Neuronal stem cell (in vitro differentiated cells): ENCODE data around the gene TACR3.
"Not testable (repeated sequence)": the region's sequence is repeated elsewhere in the genome, so short reads cannot be mapped to it uniquely, and the experiment has no call there.

Source experiments
- DNase-seq: peaks from one replicate; pipeline ENCODE4 v3.0.0-alpha.2; 2013; ENCODE audit warnings: low spot score
- H2AFZ ChIP-seq: one replicate; pipeline ENCODE4 v1.6.1; 2013; ENCODE audit warnings: mild to moderate bottlenecking, low read length, inconsistent platforms
- H2AK5ac ChIP-seq: 2 replicates; pipeline ENCODE4 v1.6.1; 2013; ENCODE audit warnings: low read depth, mild to moderate bottlenecking, inconsistent platforms, low read length, moderate library complexity, mixed read lengths
- H2BK120ac ChIP-seq: 2 replicates; pipeline ENCODE4 v1.6.1; 2013; ENCODE audit warnings: low read depth, mild to moderate bottlenecking, inconsistent platforms, low read length, moderate library complexity, mixed read lengths
- H2BK12ac ChIP-seq: one replicate; pipeline ENCODE4 v1.6.1; 2013; ENCODE audit warnings: low read length, inconsistent platforms
- H2BK15ac ChIP-seq: 2 replicates; pipeline ENCODE4 v1.6.1; 2013; ENCODE audit warnings: mild to moderate bottlenecking, low read length, inconsistent platforms, mixed read lengths
- H2BK5ac ChIP-seq: one replicate; pipeline ENCODE4 v1.6.1; 2013; ENCODE audit warnings: inconsistent platforms, mild to moderate bottlenecking, low read length, moderate library complexity
- H3K14ac ChIP-seq: one replicate; pipeline ENCODE4 v1.6.1; 2013; ENCODE audit warnings: low read length, inconsistent platforms
- H3K18ac ChIP-seq: 2 replicates; pipeline ENCODE4 v1.6.1; 2013; ENCODE audit warnings: low read length, inconsistent platforms
- H3K23ac ChIP-seq: 2 replicates; pipeline ENCODE4 v1.6.1; 2013; ENCODE audit warnings: low read depth, mild to moderate bottlenecking, mixed read lengths, low read length, inconsistent platforms; ENCODE audit not compliant: poor library complexity
- H3K27ac ChIP-seq: replicated peaks from 3 replicates; pipeline ENCODE4 v1.5.1; 2013; ENCODE audit warnings: low read length, inconsistent platforms
- H3K27me3 ChIP-seq, 3 experiments: 2 replicates each; pipeline ENCODE4 v1.6.1; 2013; ENCODE audit warnings: low read length in 3 of 3, mild to moderate bottlenecking in 2 of 3, inconsistent platforms in 1 of 3, low read depth in 1 of 3, mixed read lengths in 1 of 3, moderate library complexity in 1 of 3; ENCODE audit not compliant: control insufficient read depth in 3 of 3, insufficient read depth in 3 of 3
- H3K36me3 ChIP-seq, 2 donors: replicated peaks in 1 of 2; 2 replicates each; pipeline ENCODE4 v1.6.1; 2013; ENCODE audit warnings: low read length in 2 of 2; ENCODE audit not compliant: control insufficient read depth in 2 of 2, insufficient read depth in 2 of 2
- H3K4ac ChIP-seq: 2 replicates; pipeline ENCODE4 v1.6.1; 2013; ENCODE audit warnings: inconsistent platforms, mild to moderate bottlenecking, low read length, moderate library complexity
- H3K4me1 ChIP-seq, 2 donors: 1 replicate in 1 of 2; 2 replicates in 1 of 2; pipeline ENCODE4 v1.6.1; 2013; ENCODE audit warnings: low read length in 2 of 2, low read depth in 1 of 2; ENCODE audit not compliant: control insufficient read depth in 2 of 2, insufficient read depth in 1 of 2
- H3K4me2 ChIP-seq: one replicate; pipeline ENCODE4 v1.6.1; 2013; ENCODE audit warnings: mild to moderate bottlenecking, low read length, inconsistent platforms; ENCODE audit not compliant: insufficient read depth, poor library complexity, severe bottlenecking
- H3K4me3 ChIP-seq, 2 donors: 2 replicates each; pipeline ENCODE4 v1.5.1; 2013; ENCODE audit warnings: low read length in 2 of 2, mild to moderate bottlenecking in 2 of 2, inconsistent platforms in 1 of 2, moderate library complexity in 1 of 2
- H3K79me1 ChIP-seq: one replicate; pipeline ENCODE4 v1.6.1; 2013; ENCODE audit warnings: low read depth, mild to moderate bottlenecking, inconsistent platforms, low read length, moderate library complexity
- H3K9ac ChIP-seq: one replicate; pipeline ENCODE4 v1.6.1; 2013; ENCODE audit warnings: mild to moderate bottlenecking, low read depth, low read length, inconsistent platforms; ENCODE audit not compliant: poor library complexity
- H3K9me3 ChIP-seq, 2 donors: replicated peaks in 1 of 2; 2 replicates each; pipeline versions ENCODE3 to v1.6.1; 2013; ENCODE audit warnings: low read length in 2 of 2, mild to moderate bottlenecking in 2 of 2, inconsistent platforms in 1 of 2, low read depth in 1 of 2, mixed read lengths in 1 of 2, moderate library complexity in 1 of 2; ENCODE audit not compliant: control insufficient read depth in 2 of 2, insufficient read depth in 1 of 2
- H4K8ac ChIP-seq: one replicate; pipeline ENCODE4 v1.6.1; 2013; ENCODE audit warnings: low read depth, mild to moderate bottlenecking, inconsistent platforms, low read length, moderate library complexity
- H4K91ac ChIP-seq: one replicate; pipeline ENCODE4 v1.6.1; 2013; ENCODE audit warnings: low read length, low read depth, mild to moderate bottlenecking, inconsistent platforms; ENCODE audit not compliant: poor library complexity
- WGBS, 2 donors: extraction: QIAGEN DNeasy Blood & Tissue Kit; methylation state at CpG; one replicate each; pipeline ENCODE4 v1.1.7; 2013; ENCODE audit warnings: missing lambda C conversion rate in 2 of 2, mixed read lengths in 1 of 2; ENCODE audit not compliant: insufficient read length in 2 of 2, insufficient replicate concordance in 1 of 2; ENCODE audit errors: extremely low coverage in 2 of 2; 5-methylcytosine and 5-hydroxymethylcytosine counted together

Gene TACR3

GRCh38 chr4:103626296-103626695 lies 93.5 kb downstream of the TACR3 start:
- no peak overlapping the region for H3K9ac ChIP-seq
- H3K4ac ChIP-seq = no peak overlapping the region
- H3K9me3 ChIP-seq = no peaks in the 10 kb centered on the region
- no peaks in the 10 kb centered on the region for H3K4me1 ChIP-seq
- no peak overlapping the region for H2BK5ac ChIP-seq
- DNase-seq = no peak
- H3K27ac ChIP-seq = no peak overlapping the region
- no peaks in the 10 kb centered on the region for H3K36me3 ChIP-seq
- no peak overlapping the region for H3K4me3 ChIP-seq
- no peaks in the 10 kb centered on the region for H3K79me1 ChIP-seq
- no peak overlapping the region for H3K18ac ChIP-seq
- H2BK12ac ChIP-seq = no peak overlapping the region
- no peak overlapping the region for H4K91ac ChIP-seq
- no peak overlapping the region for H3K23ac ChIP-seq
- no peaks in the 10 kb centered on the region for H3K27me3 ChIP-seq
- no peak overlapping the region for H3K4me2 ChIP-seq
- H2AK5ac ChIP-seq = no peak overlapping the region
- no peak overlapping the region for H4K8ac ChIP-seq
- no peak overlapping the region for H2BK15ac ChIP-seq
- 100% methylated on average over 1 of the region's 6 CpGs; no CpG with 5 or more reads in 1 of the 2 donors for WGBS, 2 donors
- H3K14ac ChIP-seq = no peak overlapping the region
- no peak overlapping the region for H2BK120ac ChIP-seq
- no peak overlapping the region for H2AFZ ChIP-seq

DNA sequence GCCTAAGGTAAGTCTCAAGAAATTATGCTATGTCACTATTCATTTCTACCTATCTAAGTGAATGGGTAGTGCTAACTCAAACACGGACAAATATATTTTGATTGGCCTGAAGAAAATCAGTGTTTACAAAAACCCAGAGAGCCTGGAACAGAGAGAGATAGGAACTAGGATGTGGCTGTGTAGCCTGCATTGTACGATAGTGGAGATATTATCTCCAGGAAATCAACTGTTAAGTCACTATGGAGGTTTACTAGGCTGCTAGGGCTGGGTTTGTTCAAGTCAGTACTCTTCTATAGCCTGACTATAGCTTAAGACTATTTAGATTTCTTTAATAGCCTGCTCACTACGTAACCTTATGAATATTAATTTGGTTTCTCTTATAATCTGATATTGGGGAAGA lies 127.9 kb downstream of the TACR3 start:
- Histone ChIP-seq H4K8ac (no peak overlapping the region), H3K36me3 (no peaks in the 10 kb centered on the region), H3K79me1 (no peaks in the 10 kb centered on the region), H3K4ac (no peak overlapping the region), H3K14ac (no peak overlapping the region), H4K91ac (no peak overlapping the region), H2AFZ (no peak overlapping the region), H3K23ac (no peak overlapping the region), H3K4me1 (no peaks in the 10 kb centered on the region), H3K4me2 (no peak overlapping the region), H2BK120ac (no peak overlapping the region), H3K18ac (no peak overlapping the region), H3K4me3 (no peak overlapping the region), H3K27ac (no peak overlapping the region), H2BK12ac (no peak overlapping the region), H2BK15ac (no peak overlapping the region), H2BK5ac (no peak overlapping the region), H3K27me3 (no peaks in the 10 kb centered on the region), H2AK5ac (no peak overlapping the region), H3K9ac (no peak overlapping the region), H3K9me3 (no peaks in the 10 kb centered on the region)
- WGBS, 2 donors = no CpG with 5 or more reads among the region's 3 CpGs
- no peak for DNase-seq

DNA sequence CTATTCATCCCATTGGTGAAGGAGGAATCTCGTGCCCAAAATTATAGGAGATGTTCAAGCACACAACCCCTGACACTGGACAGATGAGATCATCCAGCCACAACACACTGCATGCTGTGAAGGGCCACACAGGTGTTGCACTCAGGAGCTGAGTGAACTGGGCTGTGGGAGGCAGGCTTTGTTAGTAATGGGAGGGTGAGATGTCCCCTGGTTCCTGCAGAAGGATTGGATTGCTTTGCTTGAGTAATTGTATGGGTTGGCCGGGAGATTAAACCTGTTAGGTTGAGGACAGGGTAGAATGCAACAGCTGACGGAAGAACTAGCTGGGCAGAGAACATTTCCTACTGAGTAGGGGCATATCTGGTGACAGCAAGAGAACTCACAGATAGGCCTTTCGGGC lies 152.2 kb downstream of the TACR3 start:
- H3K9ac ChIP-seq = no peak overlapping the region
- no peak overlapping the region for H2BK5ac ChIP-seq
- no peaks in the 10 kb centered on the region for H3K79me1 ChIP-seq
- no peak overlapping the region for H4K8ac ChIP-seq
- no peak overlapping the region for H3K27ac ChIP-seq
- H3K9me3 ChIP-seq = no peaks in the 10 kb centered on the region
- H3K14ac ChIP-seq = no peak overlapping the region
- no peak overlapping the region for H3K23ac ChIP-seq
- H2AK5ac ChIP-seq = no peak overlapping the region
- no peaks in the 10 kb centered on the region for H3K36me3 ChIP-seq
- no peak overlapping the region for H2BK15ac ChIP-seq
- no peak overlapping the region for H4K91ac ChIP-seq
- no peak overlapping the region for H2BK120ac ChIP-seq
- DNase-seq = no peak
- no peaks in the 10 kb centered on the region for H3K4me1 ChIP-seq
- no peak overlapping the region for H3K4me2 ChIP-seq
- H3K4ac ChIP-seq = no peak overlapping the region
- H2BK12ac ChIP-seq = no peak overlapping the region
- peak overlapping the region; percentile 12 for H2AFZ ChIP-seq
- H3K4me3 ChIP-seq = no peak overlapping the region
- no CpG with 5 or more reads among the region's 4 CpGs for WGBS, 2 donors
- no peaks in the 10 kb centered on the region for H3K27me3 ChIP-seq
- H3K18ac ChIP-seq = no peak overlapping the region

DNA sequence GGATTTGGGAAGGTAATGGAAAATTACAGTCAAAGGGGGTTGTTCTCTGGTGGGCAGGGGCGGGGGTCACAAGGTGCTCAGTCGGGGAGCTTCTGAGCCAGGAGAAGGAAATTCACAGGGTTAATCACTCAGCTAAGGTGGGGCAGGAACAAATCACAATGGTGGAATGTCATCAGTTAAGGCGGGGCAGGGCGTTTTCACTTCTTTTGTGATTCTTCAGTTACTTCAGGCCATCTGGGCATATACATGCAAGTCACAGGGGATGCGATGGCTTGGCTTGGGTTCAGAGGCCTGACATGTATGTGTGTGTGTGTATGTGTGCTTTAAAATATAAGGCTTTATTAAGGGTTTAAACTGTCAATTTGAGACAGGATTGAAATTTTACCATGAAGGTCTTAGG lies 160.6 kb downstream of the TACR3 start:
- not testable (repeated sequence) for H4K91ac ChIP-seq, H3K27ac ChIP-seq

More for the DNA sequence above, 160.6 kb downstream of the TACR3 start:
- H3K36me3 ChIP-seq, H3K4me1 ChIP-seq, H3K9me3 ChIP-seq, H3K4ac ChIP-seq, H3K79me1 ChIP-seq, H3K4me3 ChIP-seq, DNase-seq, H3K14ac ChIP-seq, H4K8ac ChIP-seq, H2AK5ac ChIP-seq, H3K23ac ChIP-seq, H3K27me3 ChIP-seq, H3K18ac ChIP-seq, H3K9ac ChIP-seq, H2BK5ac ChIP-seq, H2BK12ac ChIP-seq, H3K4me2 ChIP-seq, H2AFZ ChIP-seq, H2BK15ac ChIP-seq, H2BK120ac ChIP-seq: not testable (repeated sequence)
- WGBS, 2 donors = no CpG with 5 or more reads among the region's 5 CpGs
